ENCODE data around the gene ZBTB17.
"Not testable (repeated sequence)": the region's sequence is repeated elsewhere in the genome, so short reads cannot be mapped to it uniquely, and the experiment has no call there.

ZBTB17 gene

DNA sequence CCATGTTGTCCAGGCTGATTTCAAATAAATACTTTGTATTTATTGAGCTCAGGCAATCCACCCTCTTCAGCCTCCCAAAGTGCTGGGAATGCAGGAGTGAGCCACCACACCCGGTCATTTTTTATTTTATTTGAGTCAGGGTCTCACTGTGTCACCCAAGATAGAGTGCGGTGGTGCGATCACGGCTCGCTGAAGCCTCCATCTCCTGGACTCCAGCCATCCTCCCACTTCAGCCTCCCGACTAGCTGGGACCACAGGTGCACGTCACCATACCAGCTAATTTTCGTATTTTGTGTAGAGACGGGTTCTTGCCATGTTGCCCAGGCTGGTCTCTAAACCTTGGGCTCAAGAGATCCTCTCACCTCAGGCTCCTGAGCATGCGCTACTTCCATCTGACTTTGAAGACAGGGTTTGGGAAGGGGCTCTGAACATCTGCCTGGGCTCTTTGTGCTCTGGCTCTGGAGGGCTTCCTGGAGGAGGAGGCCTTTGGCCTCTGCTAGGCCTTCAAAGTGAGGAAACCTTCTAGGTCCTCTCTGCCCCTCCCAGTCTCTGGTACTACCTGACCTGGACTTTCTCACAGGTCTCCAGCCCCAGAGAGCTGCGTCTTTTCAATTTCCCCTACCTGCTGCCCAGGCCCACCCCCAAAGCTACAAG lies 36.2 kb upstream of the ZBTB17 start:
- DNase-seq (ENCODE audit: low read depth) = no peak

DNA sequence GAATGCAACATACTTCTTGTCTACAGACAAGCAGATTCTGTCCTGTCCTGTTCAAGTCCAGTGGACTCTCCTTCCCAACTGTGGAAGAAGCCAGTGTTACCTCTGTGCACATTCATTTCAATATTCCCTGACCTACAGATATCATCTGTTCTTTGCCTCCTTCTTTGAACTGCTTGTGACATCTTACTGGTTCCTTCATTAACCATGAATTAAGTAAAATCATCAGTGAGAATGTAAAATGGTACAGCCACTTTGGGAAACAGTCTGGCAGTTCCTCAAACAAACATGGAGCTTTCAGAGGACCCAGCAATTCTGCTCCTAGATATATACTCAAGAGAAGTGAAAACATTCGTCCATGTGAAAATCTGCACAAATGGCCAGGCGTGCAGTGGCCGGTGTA lies 34.9 kb upstream of the ZBTB17 start:
- no peak for DNase-seq (ENCODE audit: low read depth)

DNA sequence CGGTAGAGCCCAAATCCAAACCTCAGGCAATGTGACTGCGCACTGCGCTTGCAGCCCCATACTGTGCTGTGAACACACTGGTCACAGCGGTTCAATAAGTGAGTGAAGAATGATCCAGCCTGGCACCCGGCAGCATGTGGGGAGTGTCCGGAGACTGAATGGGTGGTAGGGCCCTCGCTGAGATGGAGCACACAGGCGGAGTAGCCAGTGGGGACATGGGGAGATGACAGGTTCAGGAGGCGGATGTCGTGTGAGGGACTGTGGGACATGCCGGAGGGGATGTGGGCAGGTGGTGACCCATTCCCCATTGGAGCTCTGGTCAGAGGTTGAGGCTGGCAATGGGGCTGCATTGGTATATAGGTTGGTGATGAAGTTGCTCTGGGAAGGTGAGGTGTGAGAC lies 33.8 kb upstream of the ZBTB17 start:
- DNase-seq (ENCODE audit: low read depth) = no peak

DNA sequence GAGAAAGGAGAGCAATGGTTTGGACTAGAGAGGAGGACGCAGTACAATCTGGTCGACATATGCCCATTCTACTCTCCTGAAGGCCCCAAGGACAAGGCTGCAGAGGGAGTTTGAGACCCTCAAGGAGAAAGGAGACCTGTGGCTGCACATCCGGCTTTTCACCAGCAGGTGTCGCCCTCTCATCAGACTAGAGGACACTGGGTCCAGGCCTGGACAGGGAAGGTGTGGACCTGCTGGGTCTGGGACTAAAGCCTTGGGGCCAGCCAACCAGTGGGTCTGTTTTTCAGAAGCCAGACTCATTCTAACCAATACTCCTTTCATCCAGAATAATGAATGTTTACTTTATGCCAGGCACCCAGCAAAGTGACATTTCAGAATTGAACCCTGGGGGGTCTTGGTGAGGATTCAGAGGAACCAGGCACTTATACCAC lies 33.1 kb upstream of the ZBTB17 start:
- DNase-seq (ENCODE audit: low read depth) = no peak

DNA sequence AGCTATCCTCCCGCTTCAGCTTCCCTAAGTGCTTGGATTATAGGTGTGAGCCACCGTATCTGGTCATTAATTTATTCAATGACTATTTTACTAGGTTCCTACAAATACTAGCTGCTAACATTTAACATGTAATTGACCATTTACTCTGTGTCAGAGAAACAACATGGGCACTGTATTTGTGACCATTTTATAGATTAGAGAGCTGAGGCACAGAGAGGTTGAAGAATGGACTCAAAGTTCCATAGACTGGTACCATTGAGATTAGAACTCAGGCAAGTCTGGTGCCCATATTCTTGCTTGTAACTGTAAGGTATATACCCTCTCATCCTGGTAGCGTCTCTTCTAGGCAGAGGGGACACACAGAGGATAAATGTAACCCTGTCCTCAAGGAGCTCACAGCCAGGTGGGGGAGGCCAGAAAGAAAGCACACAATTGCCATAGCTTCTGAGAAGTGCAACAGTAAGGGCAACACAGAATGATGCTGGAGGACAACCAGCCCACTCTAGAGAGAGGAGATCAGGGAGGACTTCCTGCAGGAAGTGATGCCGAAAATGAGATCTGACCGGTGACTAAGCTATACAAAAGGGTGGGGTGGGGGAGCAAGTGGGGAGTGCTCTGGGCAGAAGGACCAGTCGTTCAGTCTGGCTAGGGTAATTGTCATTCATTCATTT lies 31.9 kb upstream of the ZBTB17 start:
- DNase-seq (ENCODE audit: low read depth) = no peak

DNA sequence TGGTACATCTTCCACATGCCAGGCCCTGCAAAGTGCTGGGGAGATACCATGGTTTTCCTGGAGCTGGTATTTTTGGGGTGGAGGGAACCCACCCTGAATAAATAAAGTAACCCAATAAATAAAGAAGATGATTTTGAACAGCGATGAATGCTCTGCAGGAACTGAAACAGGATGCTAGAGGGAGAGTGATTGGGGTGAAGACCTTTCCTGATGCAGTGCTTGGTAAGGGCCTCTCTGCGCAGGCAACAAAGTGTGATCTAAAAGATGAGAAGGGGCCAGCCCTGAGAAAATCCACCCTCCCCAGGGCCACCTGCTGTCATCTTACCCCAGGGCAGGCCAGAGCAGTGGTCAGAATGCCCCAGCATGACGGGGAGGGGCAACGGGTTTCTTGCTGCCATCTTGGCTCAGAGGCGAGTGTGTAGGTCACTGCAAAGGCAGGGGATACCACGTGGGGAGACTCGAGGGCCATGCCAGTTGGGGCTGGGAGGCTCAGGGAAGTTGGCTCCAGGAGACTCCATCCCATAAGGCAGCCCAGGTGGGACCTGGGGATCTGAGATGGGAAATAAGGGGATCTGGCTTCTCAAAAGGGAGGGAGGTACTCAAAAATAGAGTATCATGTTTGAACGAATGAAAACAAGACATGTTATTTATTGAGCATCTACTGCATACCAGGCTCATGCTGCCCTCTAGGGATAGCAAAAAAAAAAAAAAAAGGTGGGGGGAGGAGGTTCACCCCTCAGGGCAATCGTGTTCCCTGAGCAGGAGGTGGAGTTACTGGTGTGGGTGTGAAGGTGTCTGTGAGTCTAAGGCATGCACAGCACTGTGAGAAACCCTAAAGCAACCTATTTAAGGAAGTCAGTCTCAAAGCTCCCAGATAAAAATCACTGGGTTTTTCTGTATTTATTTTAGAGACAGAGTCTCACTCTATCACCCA lies 30.9 kb upstream of the ZBTB17 start:
- DNase-seq (ENCODE audit: low read depth) = no peak

DNA sequence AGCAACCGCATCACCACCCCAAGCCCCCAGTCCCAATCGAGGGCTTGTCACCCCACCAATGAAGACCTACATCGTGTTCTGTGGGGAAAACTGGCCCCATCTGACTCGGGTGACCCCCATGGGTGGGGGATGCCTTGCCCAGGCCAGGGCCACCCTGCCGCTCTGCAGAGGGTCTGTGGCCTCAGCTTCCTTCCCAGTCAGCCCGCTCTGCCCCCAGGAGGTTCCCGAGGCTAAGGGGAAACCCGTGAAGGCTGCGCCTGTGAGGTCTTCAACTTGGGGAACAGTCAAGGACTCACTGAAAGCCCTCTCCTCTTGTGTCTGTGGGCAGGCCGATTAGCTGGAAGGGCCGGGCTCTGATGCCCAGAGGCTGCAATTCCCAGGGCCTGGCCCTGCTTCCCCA lies 30.1 kb upstream of the ZBTB17 start:
- no peak for DNase-seq (ENCODE audit: low read depth)

DNA sequence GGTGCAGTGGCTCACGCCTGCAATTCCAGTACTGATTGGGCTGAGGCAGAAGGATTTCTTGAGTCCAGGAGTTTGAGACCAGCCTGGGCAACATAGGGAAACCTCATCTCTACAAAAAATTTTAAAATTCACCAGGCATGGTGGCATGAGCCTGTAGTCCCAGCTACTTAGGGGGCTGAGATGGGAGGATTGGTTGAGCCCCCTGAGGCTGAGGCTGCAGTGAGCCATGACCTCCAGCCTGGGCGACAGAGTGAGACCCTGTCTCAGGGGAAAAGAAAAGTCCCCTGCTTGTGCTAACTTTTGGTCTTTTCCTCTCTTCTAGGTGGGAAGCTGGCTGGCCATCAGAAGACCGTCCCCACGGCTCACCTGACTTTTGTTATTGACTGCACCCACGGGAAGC lies 29.7 kb upstream of the ZBTB17 start:
- no peak for DNase-seq (ENCODE audit: low read depth)

DNA sequence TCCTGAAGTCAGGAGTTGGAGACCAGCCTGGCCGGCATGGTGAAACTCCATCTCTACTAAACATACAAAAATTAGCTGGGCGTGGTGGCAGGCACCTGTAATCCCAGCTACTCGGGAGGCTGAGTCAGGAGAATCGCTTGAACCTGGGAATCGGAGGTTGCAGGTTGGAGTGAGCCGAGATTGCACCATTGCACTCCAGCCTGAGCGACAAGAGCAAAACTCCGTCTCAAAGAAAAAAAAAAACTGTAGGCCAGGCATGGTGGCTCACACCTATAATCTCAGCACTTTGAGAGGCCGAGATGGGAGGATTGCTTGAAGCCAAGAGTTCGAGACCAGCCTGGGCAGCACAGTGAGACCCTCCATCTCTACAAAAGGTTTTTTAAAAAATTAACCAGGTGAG lies 25.4 kb upstream of the ZBTB17 start:
- not testable (repeated sequence) for DNase-seq (ENCODE audit: low read depth)

DNA sequence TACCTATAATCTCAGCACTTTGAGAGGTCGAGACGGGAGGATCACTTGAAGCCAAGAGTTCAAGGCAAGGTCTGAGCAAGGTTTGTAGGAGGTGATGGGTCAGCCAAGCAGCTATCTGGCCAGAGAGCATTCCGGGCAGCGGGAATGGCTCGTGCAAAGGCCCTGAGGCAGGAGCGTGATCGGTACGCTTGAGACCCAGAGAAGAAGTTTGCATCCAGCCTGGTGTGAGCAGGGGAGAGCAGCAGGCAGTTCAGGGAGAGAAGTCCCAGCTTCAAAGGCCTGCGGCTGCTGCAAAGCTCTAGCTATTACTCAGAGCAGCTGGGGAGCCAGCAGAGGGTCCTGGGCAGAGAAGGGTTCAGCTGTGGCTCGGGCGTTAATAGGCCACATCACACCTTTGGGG lies 23.0 kb upstream of the ZBTB17 start:
- DNase-seq (ENCODE audit: low read depth) = no peak

DNA sequence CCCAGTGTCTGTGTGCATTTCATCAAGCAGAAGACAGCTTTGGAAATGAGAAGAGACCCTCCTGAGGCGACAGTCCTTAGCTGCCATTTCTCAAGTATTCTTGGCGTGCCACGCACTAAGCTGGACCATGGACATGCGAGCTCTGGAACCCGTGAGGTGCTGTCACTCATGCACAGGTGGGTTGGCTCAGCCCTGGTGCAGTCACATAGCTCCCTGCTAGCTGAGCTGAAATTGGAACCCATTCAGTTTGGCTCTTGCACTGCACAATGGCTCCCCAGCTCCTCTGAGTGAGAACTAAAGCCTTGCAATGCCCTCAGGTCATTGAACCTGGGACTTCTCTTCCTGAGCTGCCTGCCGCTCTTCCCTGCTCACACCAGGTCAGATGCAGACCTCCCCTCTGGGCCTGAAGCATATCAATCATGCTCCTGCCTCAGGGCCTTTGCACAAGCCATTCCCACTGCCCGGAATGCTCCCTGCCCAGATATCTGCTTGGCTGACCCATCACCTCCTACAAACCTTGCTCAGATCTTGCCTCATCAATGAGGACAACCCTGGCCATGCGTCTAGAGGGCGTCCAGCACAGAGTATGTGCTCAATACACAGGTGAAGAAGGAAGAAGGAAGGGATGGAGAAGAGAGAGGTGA lies 21.9 kb upstream of the ZBTB17 start:
- no peak for DNase-seq (ENCODE audit: low read depth)

DNA sequence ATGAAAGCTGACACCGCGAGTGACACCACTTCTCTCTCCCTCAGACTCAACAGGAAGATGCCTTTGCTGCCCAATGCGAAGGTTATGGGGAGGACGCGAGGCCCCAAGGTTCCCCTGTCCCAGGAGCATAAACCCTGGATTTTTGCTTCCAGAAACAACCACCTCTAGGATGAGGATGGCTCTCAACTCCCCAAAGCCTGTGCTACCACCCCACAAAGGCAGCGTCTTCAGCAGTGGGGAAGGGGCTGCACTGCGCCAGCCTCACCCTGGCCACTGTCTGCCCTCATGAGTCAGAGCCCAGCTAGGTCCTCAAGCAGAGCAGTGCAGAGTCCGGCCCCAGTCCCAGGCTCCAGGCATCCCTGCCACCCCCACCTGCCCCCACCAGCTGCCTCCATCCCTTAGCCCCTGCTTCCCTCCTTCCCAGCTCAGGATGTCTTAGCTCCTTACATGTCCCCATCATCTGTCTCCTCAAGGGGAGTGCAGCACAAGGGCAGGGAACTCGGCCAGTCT lies 21.2 kb upstream of the ZBTB17 start:
- no peak for DNase-seq (ENCODE audit: low read depth)

DNA sequence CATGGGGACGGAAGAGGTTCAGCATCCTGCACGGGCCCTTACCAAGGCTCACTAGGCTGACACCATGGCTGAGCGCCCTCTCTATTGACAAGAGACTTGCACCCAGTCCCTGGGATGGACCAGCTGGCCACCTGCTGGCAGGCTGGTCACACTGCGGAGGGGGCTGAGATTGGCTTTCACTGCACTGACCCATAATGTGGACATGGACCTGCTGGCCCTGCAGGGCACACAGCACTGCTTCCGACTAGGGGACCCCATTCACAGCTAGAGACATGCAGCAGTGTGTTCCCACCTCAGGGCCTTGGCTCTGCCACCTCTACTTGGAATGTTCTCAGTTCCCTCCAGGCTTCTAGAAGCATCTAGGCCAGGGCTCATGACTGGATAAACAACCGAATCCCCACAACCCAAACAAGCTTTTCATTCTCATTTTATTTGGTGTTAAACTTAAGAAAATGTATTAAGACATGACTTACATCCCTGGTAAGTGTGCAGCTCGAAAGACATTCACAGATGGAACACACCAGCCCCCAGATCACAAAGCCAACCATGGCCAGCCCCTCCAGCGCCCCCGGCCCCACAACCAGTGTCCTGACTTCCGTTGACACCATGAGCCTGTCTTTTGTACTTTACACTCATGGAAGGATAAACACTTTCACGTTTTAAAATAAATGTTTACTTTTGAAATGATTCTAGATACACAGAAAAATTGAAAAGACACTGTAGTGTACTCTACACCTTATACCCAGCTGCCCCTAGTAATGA lies 18.9 kb upstream of the ZBTB17 start:
- no peak for DNase-seq (ENCODE audit: low read depth)

DNA sequence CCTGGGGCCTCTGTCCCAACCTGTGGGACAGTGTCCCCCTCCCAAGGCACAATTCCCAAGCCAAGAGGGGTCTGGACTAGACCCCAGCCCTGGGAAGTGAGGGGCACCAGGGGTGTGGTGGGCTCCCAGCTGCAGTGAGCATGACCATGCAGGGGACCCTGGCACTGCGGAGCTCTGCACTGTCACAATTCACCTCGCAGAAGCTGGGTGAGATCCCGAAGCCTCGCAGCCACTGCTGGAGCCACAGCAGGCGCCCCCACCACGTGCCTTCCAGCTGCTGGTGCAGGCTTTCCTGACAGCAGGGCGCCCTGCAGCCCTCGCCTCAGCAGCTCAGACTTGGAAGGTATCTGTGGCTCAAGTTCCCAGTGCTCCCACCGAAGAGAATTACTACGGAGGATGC lies 18.2 kb upstream of the ZBTB17 start:
- no peak for DNase-seq (ENCODE audit: low read depth)

DNA sequence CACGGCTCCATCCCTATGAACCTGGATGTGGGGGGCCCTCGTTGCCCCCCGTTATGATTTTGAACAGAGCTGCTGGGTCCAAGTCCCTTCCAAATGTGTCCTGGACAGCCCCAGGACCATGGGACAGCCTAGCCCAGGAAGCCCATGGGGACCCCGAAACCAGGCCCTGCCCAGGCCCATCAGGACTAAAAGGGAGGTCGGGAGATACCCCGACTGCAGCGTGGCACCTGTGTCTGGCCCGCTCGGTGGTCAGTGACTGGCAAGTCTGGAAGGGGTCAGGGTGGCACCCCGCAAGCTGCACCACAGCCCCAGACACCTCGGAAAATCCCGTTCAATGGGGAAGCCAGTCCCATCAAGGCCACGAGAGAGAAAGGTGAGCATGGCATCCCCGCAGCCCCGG lies 17.8 kb upstream of the ZBTB17 start:
- no peak for DNase-seq (ENCODE audit: low read depth)

DNA sequence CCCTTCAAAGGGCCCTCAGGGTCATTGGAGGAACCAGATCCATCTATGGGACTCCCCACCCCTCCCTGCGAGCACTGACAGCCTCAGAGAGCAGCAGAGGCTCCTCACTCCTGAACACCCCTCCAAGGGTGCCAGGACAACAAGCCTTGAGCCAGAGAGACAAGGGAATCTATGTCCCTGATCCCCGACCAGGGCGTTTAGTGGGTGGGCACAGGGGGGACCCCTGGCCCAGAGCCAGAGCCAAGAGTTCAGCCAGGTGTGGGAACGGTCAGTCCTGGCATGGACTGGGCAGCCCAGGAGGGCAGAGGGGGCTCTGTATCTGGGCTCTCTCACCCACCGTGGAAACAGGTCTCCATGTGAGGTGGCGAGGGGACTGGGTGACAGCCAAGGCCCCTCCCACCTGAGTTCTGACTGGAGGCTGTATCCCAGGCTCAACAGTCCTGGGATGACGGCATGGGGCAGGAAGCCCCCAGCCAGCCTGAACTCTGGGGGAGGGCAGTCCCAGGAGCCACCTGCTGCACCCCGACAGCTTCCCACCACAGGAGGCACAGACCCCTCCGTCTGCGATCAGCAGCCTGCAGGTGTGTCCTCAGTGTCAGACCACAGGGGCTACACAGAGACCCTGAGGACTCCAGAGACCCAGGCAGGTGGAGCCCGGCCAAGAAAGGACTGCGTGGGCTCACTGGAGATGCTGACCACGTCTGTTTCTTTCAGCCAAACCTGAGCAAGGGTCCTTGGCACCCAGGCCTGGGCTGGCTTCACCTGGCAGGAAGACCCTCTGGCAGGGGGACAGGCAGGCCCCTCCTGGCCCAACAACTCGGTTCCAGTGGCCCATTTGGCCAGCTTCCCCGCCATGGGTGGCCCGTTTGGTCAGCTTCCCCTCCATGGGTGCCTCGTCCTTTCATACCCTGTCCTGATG lies 16.9 kb upstream of the ZBTB17 start:
- no peak for DNase-seq (ENCODE audit: low read depth)

DNA sequence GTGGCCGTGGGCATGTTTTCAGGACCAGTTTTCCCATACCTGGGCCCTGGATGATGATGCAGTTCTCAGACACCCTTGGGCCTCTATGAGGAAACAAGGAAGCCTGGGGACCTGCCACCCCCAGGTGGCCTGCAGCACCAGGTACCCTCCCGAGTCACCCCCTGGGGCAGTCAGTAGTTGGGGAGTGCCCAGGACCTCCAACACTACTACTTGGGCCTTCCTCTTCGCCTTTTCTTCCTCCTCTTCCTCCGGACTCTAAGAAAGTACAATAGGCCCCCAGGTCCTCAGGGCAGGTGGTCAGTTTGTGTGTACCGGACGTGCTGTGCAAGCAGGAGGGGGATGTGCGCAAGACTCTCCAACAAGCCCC lies 16.3 kb upstream of the ZBTB17 start:
- no peak for DNase-seq (ENCODE audit: low read depth)

DNA sequence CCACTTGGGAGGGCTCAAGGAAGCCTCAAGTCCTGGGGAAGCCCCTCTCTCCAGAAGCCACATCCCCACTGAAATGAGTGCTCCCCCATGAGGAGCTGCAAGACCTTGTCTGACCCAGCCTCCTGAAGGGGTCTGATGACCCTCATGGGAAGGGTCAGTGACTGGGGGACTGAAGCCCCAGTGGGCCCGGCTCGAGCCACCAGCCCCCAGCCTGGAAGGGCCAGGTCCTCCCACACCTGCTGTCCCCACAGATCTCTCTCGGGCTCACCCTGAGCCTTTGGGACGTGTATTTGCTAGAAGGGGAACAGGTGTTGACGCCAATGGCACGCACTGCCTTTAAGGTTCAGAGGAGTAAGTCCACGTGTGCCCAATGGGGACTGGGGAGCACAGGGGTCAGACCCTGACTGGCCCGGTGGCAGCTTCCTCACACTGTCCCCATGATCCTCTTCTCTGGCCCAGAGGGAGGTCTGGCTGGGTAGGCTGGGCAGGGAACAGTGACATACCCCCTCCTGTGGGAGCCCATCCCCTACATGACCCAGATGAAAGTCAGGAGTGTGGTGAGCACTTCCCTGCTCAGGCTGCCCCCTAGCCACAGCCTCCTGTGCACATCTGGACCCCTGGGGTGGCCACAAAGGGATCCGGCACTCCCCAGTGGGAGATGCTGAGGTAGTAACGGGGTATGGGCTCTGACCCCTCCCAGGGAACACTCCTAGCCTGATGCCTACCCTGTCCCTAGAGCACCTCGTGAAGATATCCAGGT lies 15.7 kb upstream of the ZBTB17 start:
- no peak for DNase-seq (ENCODE audit: low read depth)

DNA sequence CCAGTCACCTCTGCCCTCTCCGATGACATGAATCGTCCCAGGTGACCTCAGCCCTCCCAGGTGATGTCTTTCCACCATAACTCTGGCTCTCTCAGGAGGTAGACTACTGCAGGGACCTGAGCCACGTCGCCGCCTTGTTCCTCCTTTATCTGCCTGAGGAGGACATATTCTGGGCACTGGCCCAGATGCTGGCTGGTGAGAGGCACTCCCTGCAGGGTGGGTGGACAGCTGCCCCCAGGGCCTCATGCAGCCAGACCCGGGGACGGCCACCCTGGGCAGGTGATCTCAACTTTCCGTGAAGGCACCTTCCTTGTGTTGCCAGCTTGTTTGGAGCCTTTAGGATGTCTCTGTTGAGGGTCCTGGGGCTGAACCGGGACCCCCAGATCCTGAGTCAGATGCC lies 13.9 kb upstream of the ZBTB17 start:
- no peak for DNase-seq (ENCODE audit: low read depth)
